ENCODE measurements around the gene SRSF1.

The SRSF1 gene

GRCh38 chr17:58010067-58010799 is 3.2 kb upstream of the SRSF1 start:
- no peak for DNase-seq

- DNase-seq = no peak
Observed at GRCh38 chr17:58007781-58008706, 998 bp upstream of the SRSF1 start.

GRCh38 chr17:58006560-58006923 is 504 bp downstream of the SRSF1 start:
- DNase-seq = peak; percentile 80

GRCh38 chr17:58005728-58006559 is 1.1 kb downstream of the SRSF1 start:
- DNase-seq = no peak

GRCh38 chr17:58005031-58005727 is 1.9 kb downstream of the SRSF1 start:
- DNase-seq = no peak

- DNase-seq = no peak
Observed at GRCh38 chr17:58004060-58004459, 3.0 kb downstream of the SRSF1 start.

- DNase-seq = no peak
Observed at GRCh38 chr17:58002973-58003372, 4.1 kb downstream of the SRSF1 start.

- no peak for DNase-seq
Observed at GRCh38 chr17:58002154-58002948, 4.7 kb downstream of the SRSF1 start.

- no peak for DNase-seq
Observed at GRCh38 chr17:58001461-58002124, 5.5 kb downstream of the SRSF1 start.

GRCh38 chr17:57999496-58000017 is 7.5 kb downstream of the SRSF1 start:
- no peak for DNase-seq

- DNase-seq = no peak
Observed at GRCh38 chr17:57999010-57999495, 8.0 kb downstream of the SRSF1 start.

GRCh38 chr17:57997085-57997809 is 9.8 kb downstream of the SRSF1 start:
- DNase-seq = no peak

- DNase-seq = peak; percentile 61
Observed at GRCh38 chr17:57995076-57995956, 11.7 kb downstream of the SRSF1 start.

GRCh38 chr17:57994436-57994835 is 12.6 kb downstream of the SRSF1 start:
- no peak for DNase-seq

GRCh38 chr17:57993471-57994365 is 13.3 kb downstream of the SRSF1 start:
- DNase-seq = no peak

GRCh38 chr17:57991537-57991936 is 15.5 kb downstream of the SRSF1 start:
- DNase-seq = no peak

- no peak for DNase-seq
Observed at GRCh38 chr17:57990037-57990436, 17.0 kb downstream of the SRSF1 start.
